ENCODE measurements around the gene IL17RC.
A peak's percentile ranks its signal among the peaks of the same experiment; 100 is the strongest.

Gene IL17RC

DNA sequence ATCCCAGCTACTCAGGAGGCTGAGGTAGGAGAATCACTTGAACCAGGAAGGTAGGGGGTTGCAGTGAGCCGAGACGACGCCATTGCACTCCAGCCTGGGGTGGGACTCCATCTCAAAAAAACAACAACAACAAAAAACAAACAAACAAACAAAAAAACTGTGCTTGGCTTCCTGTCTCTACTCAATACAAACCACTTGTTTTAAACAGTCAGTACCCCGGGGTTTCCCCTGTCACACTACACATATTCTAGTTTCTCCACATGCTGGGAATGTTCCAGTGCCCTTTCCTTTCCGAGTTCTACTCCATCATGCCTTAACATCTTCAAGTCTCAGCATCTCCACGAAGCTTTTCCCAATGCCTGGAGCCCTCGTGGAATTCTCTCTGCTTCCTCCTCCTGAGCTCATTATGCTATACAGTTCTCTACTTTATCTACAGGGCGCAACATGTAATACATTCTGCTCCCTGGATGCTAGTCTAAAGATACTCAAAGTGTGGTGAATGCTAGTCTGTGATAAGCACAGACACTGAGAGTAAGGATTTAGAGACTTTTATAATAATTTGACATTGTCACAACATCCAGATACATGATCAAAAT lies 61.9 kb downstream of the IL17RC start:
- Histone ChIP-seq H3K4me1 (ENCODE audit: low read length) (peaks cover 16% of the 10 kb centered on the region), H2AFZ (ENCODE audit: low read depth, low read length) (no peak overlapping the region), H3K4me3 (ENCODE audit: low read length) (no peak overlapping the region), H3K9me3 (ENCODE audit: insufficient read depth, low read length) (no peaks in the 10 kb centered on the region), H3K9ac (ENCODE audit: low read length) (no peak overlapping the region), H3K79me2 (ENCODE audit: low read length) (peaks cover 30% of the 10 kb centered on the region), H4K20me1 (ENCODE audit: insufficient read depth, low read length) (no peaks in the 10 kb centered on the region), H3K27me3 (ENCODE audit: low read depth, low read length) (no peaks in the 10 kb centered on the region), H3K27ac (ENCODE audit: low read length) (peak overlapping the region; percentile 44; the same call in 1 of the 2 replicates), H3K36me3 (replicated peaks; ENCODE audit: low read depth, low read length) (peaks cover 17% of the 10 kb centered on the region), H3K4me2 (ENCODE audit: low read length) (no peak overlapping the region)
- no peak for TF ChIP-seq EZH2phosphoT487 (IDR thresholded peaks at IDR 0.05; ENCODE audit: low read depth)
- TF ChIP-seq, protein P1, sequence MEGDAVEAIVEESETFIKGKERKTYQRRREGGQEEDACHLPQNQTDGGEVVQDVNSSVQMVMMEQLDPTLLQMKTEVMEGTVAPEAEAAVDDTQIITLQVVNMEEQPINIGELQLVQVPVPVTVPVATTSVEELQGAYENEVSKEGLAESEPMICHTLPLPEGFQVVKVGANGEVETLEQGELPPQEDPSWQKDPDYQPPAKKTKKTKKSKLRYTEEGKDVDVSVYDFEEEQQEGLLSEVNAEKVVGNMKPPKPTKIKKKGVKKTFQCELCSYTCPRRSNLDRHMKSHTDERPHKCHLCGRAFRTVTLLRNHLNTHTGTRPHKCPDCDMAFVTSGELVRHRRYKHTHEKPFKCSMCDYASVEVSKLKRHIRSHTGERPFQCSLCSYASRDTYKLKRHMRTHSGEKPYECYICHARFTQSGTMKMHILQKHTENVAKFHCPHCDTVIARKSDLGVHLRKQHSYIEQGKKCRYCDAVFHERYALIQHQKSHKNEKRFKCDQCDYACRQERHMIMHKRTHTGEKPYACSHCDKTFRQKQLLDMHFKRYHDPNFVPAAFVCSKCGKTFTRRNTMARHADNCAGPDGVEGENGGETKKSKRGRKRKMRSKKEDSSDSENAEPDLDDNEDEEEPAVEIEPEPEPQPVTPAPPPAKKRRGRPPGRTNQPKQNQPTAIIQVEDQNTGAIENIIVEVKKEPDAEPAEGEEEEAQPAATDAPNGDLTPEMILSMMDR (IDR thresholded peaks at IDR 0.05; ENCODE audit: low read depth, low read length) = no peak

- H4K20me1 ChIP-seq (ENCODE audit: insufficient read depth, low read length) = no peaks in the 10 kb centered on the region
- no peak overlapping the region for H2AFZ ChIP-seq (ENCODE audit: low read depth, low read length)
- peaks cover 17% of the 10 kb centered on the region for H3K4me1 ChIP-seq (ENCODE audit: low read length)
- peaks cover 11% of the 10 kb centered on the region for H3K36me3 ChIP-seq (replicated peaks; ENCODE audit: low read depth, low read length)
- peak overlapping the region; percentile 21; the same call in 1 of the 2 replicates for H3K27ac ChIP-seq (ENCODE audit: low read length)
- H3K9me3 ChIP-seq (ENCODE audit: insufficient read depth, low read length) = no peaks in the 10 kb centered on the region
- H3K9ac ChIP-seq (ENCODE audit: low read length) = no peak overlapping the region
- H3K27me3 ChIP-seq (ENCODE audit: low read depth, low read length) = no peaks in the 10 kb centered on the region
- TF ChIP-seq, protein P1 (IDR thresholded peaks at IDR 0.05; ENCODE audit: low read depth, low read length) = no peak
- H3K4me3 ChIP-seq (ENCODE audit: low read length) = no peak overlapping the region
- no peak overlapping the region for H3K4me2 ChIP-seq (ENCODE audit: low read length)
- peaks cover 35% of the 10 kb centered on the region for H3K79me2 ChIP-seq (ENCODE audit: low read length)
Measured at GRCh38 chr3:9980251-9980650, 63.4 kb downstream of the IL17RC start.
